Stimulated activated CD8-positive, alpha-beta memory T cell treated with anti-CD3 and anti-CD28 coated beads, Interleukin-4, amount 100 ng/mL, for 4 hours (primary cell): ENCODE measurements around the gene NBAS.
"Not testable (repeated sequence)": the region's sequence is repeated elsewhere in the genome, so short reads cannot be mapped to it uniquely, and the experiment has no call there.

Source experiments
- DNase-seq, 2 donors: peaks; one replicate each; pipeline ENCODE4 v3.0.0-alpha.2; 2020; ENCODE audit warnings: low read depth in 2 of 2, low spot score in 1 of 2

NBAS gene

GRCh38 chr2:15533860-15534480 is 27.2 kb downstream of the NBAS start:
- no peak for DNase-seq

- DNase-seq, result no peak
Observed at GRCh38 chr2:15532996-15533395, 28.1 kb downstream of the NBAS start.

- DNase-seq, result no peak
Observed at GRCh38 chr2:15531095-15531854, 29.9 kb downstream of the NBAS start.

- DNase-seq, result no peak
Observed at GRCh38 chr2:15527074-15527739, 33.9 kb downstream of the NBAS start.

- no peak for DNase-seq
Observed at GRCh38 chr2:15521641-15522181, 39.4 kb downstream of the NBAS start.

GRCh38 chr2:15520346-15520745 is 40.8 kb downstream of the NBAS start:
- no peak for DNase-seq

- not testable (repeated sequence) for DNase-seq
Observed at GRCh38 chr2:15518759-15519158, 42.4 kb downstream of the NBAS start.

GRCh38 chr2:15517793-15518192 is 43.3 kb downstream of the NBAS start:
- DNase-seq, result no peak

- no peak for DNase-seq
Observed at GRCh38 chr2:15511686-15512085, 49.4 kb downstream of the NBAS start.

- no peak for DNase-seq
Observed at GRCh38 chr2:15510552-15510951, 50.6 kb downstream of the NBAS start.

- no peak for DNase-seq
Observed at GRCh38 chr2:15510131-15510530, 51.0 kb downstream of the NBAS start.

GRCh38 chr2:15507697-15508096 is 53.4 kb downstream of the NBAS start:
- no peak for DNase-seq

GRCh38 chr2:15507061-15507460 is 54.1 kb downstream of the NBAS start:
- DNase-seq, result no peak

GRCh38 chr2:15506229-15506819 is 54.8 kb downstream of the NBAS start:
- DNase-seq, result no peak

GRCh38 chr2:15504882-15505663 is 56.1 kb downstream of the NBAS start:
- DNase-seq, result no peak

GRCh38 chr2:15499251-15499650 is 61.9 kb downstream of the NBAS start:
- DNase-seq, result not testable (repeated sequence)

GRCh38 chr2:15498554-15498953 is 62.6 kb downstream of the NBAS start:
- no peak for DNase-seq

GRCh38 chr2:15494877-15495276 is 66.3 kb downstream of the NBAS start:
- no peak for DNase-seq

- DNase-seq, result no peak
Observed at GRCh38 chr2:15492773-15493325, 68.3 kb downstream of the NBAS start.

- no peak for DNase-seq
Observed at GRCh38 chr2:15486770-15487169, 74.4 kb downstream of the NBAS start.

- DNase-seq, result no peak
Observed at GRCh38 chr2:15485949-15486348, 75.2 kb downstream of the NBAS start.
